A673 (cell line): ENCODE data around the gene SMARCA4. TPM values are rescaled to one million over a fixed set of nuclear protein-coding genes. Genes with fewer than 3 reads are reported as not detected.

Source experiments
- BruUV-seq: library from RNA; stranded (reverse); fragments of 400-500 nt; replicated peaks from 2 replicates; lab custom pipeline; 2021; lab: Mats Ljungman, UMichigan
- CTCF ChIA-PET: fragments of 300-600 bp; sonication (Branson Sonifier 250); formaldehyde crosslinking; loops from one replicate; lab custom pipeline; 2022; ENCODE audit warnings: antibody characterized with exemption; lab: Charles Lee
- POLR2A ChIA-PET: fragments of 300-600 bp; sonication (Branson Sonifier 250); formaldehyde crosslinking; loops from one replicate; lab custom pipeline; 2022; ENCODE audit warnings: antibody characterized with exemption; ENCODE audit not compliant: low non-redundant PET; lab: Charles Lee
- DNase-seq: peaks from one replicate; pipeline ENCODE4 v3.0.0-alpha.2; 2015; ENCODE audit warnings: low spot score
- H3K27ac ChIP-seq: fragments of 200-600 bp; sonication (generic); 2 replicates; pipeline ENCODE4 v1.5.1; 2016; ENCODE audit warnings: mixed run types, low read depth, mild to moderate bottlenecking, mixed read lengths, antibody characterized with exemption, low read length; ENCODE audit not compliant: poor library complexity, severe bottlenecking
- H3K27me3 ChIP-seq: fragments of 200-600 bp; sonication (generic); replicated peaks from 2 replicates; pipeline ENCODE4 v1.6.1; 2017; ENCODE audit warnings: mixed run types, low read depth, mild to moderate bottlenecking, mixed read lengths, antibody characterized with exemption, low read length; ENCODE audit not compliant: insufficient read depth, poor library complexity
- H3K36me3 ChIP-seq: fragments of 200-600 bp; sonication (generic); 2 replicates; pipeline ENCODE4 v1.6.1; 2016; ENCODE audit warnings: mixed run types, mild to moderate bottlenecking, mixed read lengths, antibody characterized with exemption, low read length; ENCODE audit not compliant: insufficient read depth, poor library complexity, severe bottlenecking
- H3K4me1 ChIP-seq: fragments of 200-600 bp; sonication (generic); 2 replicates; pipeline ENCODE4 v1.6.1; 2017; ENCODE audit warnings: mixed run types, mild to moderate bottlenecking, mixed read lengths, antibody characterized with exemption, low read length; ENCODE audit not compliant: insufficient read depth, poor library complexity, severe bottlenecking
- H3K4me3 ChIP-seq: fragments of 200-600 bp; sonication (generic); 2 replicates; pipeline ENCODE4 v1.5.1; 2016; ENCODE audit warnings: low read depth, mixed run types, mild to moderate bottlenecking, mixed read lengths, low read length; ENCODE audit not compliant: poor library complexity, severe bottlenecking
- H3K9me3 ChIP-seq: fragments of 200-600 bp; sonication (generic); 2 replicates; pipeline ENCODE4 v1.6.1; 2016; ENCODE audit warnings: mixed run types, low read depth, mild to moderate bottlenecking, mixed read lengths, antibody characterized with exemption, low read length; ENCODE audit not compliant: poor library complexity, severe bottlenecking
- CTCF ChIP-seq: fragments of 300-800, 200-600 bp; sonication (generic); conservative IDR thresholded peaks from 2 replicates; pipeline ENCODE4 v1.5.1; 2017; ENCODE audit warnings: low read depth, mild to moderate bottlenecking, antibody characterized with exemption, low read length, moderate library complexity, mixed read lengths
- EZH2 ChIP-seq: fragments of 200-600 bp; sonication (generic); IDR thresholded peaks from 2 replicates; pipeline ENCODE4 v1.6.1; 2017; ENCODE audit warnings: borderline replicate concordance, low read depth, mild to moderate bottlenecking, mixed read lengths, antibody characterized with exemption, low read length; ENCODE audit not compliant: poor library complexity, severe bottlenecking
- intact Hi-C: fragments of 100-400 bp; cut with micrococcal nuclease; formaldehyde crosslinking; loops from one replicate; pipeline ENCODE4 v1.10.0; 2022; ENCODE audit not compliant: unreplicated experiment
- total RNA-seq: library from RNA; stranded (reverse); gene quantifications from 2 replicates; pipeline ENCODE4 v1.2.3, GENCODE V29; 2021

The SMARCA4 gene
- total RNA-seq, 1 experiment from 2014 or later = 307 TPM

- ChIA-PET CTCF (interaction anchor here (0.7 kb wide), 1 partner anchor 41 kb away, joined by 3 read pairs; no protein-coding TSS in a partner anchor), POLR2A (no interaction called here)
- H3K27me3 ChIP-seq = no peaks in the 10 kb centered on the region
- H3K4me1 ChIP-seq = peaks cover 5% of the 10 kb centered on the region
- no peak for TF ChIP-seq EZH2
- TF ChIP-seq CTCF = no peak
- no peak overlapping the region for H3K4me3 ChIP-seq
- peaks cover 4% of the 10 kb centered on the region for H3K36me3 ChIP-seq
- BruUV-seq = no TSS peak
- H3K9me3 ChIP-seq = no peaks in the 10 kb centered on the region
- no peak for DNase-seq
- H3K27ac ChIP-seq = no peak overlapping the region
- intact Hi-C loops = no loop called here
Measured at GRCh38 chr19:10977742-10978092, 16.9 kb downstream of the SMARCA4 start.

GRCh38 chr19:10979951-10980381, 19.1 kb downstream of the SMARCA4 start:
- no peaks in the 10 kb centered on the region for H3K27me3 ChIP-seq
- ChIA-PET CTCF (no interaction called here), POLR2A (interaction anchor here (0.6 kb wide), 2 partner anchors 105 to 1034 kb away, joined by 3 to 8 read pairs; no protein-coding TSS in a partner anchor)
- no peaks in the 10 kb centered on the region for H3K9me3 ChIP-seq
- intact Hi-C loops = no loop called here
- no TSS peak for BruUV-seq
- H3K36me3 ChIP-seq = peaks cover 10% of the 10 kb centered on the region
- TF ChIP-seq EZH2 (no peak), CTCF (0 out of 2 replicates have a peak, but pooled peaks have one; percentile 20)
- no peak overlapping the region for H3K27ac ChIP-seq
- peak; percentile 50 for DNase-seq
- no peak overlapping the region for H3K4me3 ChIP-seq
- peaks cover 5% of the 10 kb centered on the region for H3K4me1 ChIP-seq

GRCh38 chr19:10981252-10981895, 20.5 kb downstream of the SMARCA4 start:
- DNase-seq = no peak
- TF ChIP-seq EZH2 (no peak), CTCF (no peak)
- no peaks in the 10 kb centered on the region for H3K9me3 ChIP-seq
- peaks cover 20% of the 10 kb centered on the region for H3K36me3 ChIP-seq
- H3K27me3 ChIP-seq = no peaks in the 10 kb centered on the region
- no TSS peak for BruUV-seq
- intact Hi-C loops = no loop called here
- POLR2A ChIA-PET = no interaction called here
- CTCF ChIA-PET = no interaction called here
- H3K4me1 ChIP-seq = peaks cover 5% of the 10 kb centered on the region
- H3K4me3 ChIP-seq = no peak overlapping the region
- no peak overlapping the region for H3K27ac ChIP-seq
